Adrenal gland (tissue), 12 donors: ENCODE measurements around the gene SCAMP2. TPM values are rescaled to one million over a fixed set of nuclear protein-coding genes. Genes with fewer than 3 reads are reported as not detected.
A peak's percentile ranks its signal among the peaks of the same experiment; 100 is the strongest.

Experiments
- DNase-seq, 7 donors: peaks; one replicate each; pipeline ENCODE4 v3.0.0-alpha.2; 2019 to 2020
- H3K27ac ChIP-seq, 5 donors: fragments of 200-600 bp; sonication (generic) in 4 of 5; 1 replicate in 3 of 5; 2 replicates in 2 of 5; pipeline versions ENCODE4 v1.5.1 to v1.8.0; 2016 to 2020; ENCODE audit warnings: mild to moderate bottlenecking in 1 of 5
- H3K27me3 ChIP-seq: fragments of 200-600 bp; 2 replicates; pipeline ENCODE4 v1.8.0; 2021
- H3K36me3 ChIP-seq, 2 donors: fragments of 200-600 bp; replicated peaks in 1 of 2; 1 replicate in 1 of 2; 2 replicates in 1 of 2; pipeline versions ENCODE4 v1.5.1 to v1.8.0; 2018 to 2022
- H3K4me1 ChIP-seq, 2 donors: fragments of 200-600 bp; replicated peaks in 1 of 2; 1 replicate in 1 of 2; 2 replicates in 1 of 2; pipeline versions ENCODE4 v1.5.1 to v1.8.0; 2018 to 2021
- H3K4me3 ChIP-seq, 4 donors: fragments of 200-600 bp; sonication (generic) in 3 of 4; one replicate each; pipeline ENCODE4 v1.5.1; 2016 to 2018
- H3K9me3 ChIP-seq, 3 donors: fragments of 200-600 bp; sonication (generic) in 1 of 3; replicated peaks in 1 of 3; 1 replicate in 2 of 3; 2 replicates in 1 of 3; pipeline versions ENCODE4 v1.5.1 to v1.8.0; 2016 to 2021
- POLR2A ChIP-seq, 2 donors: fragments of 450-650 bp; IDR thresholded peaks; one replicate each; pipeline ENCODE4 v1.6.1; 2017; ENCODE audit warnings: antibody characterized with exemption in 2 of 2, mild to moderate bottlenecking in 2 of 2, moderate library complexity in 1 of 2
- WGBS, 4 donors: extraction: QIAGEN DNeasy Blood & Tissue Kit in 2 of 4; methylation state at CpG; one replicate each; pipeline versions ENCODE4 v1.1.5 to v1.1.7; 2013 to 2017; 5-methylcytosine and 5-hydroxymethylcytosine counted together
- intact Hi-C, 2 donors: fragments of 100-400 bp; cut with DNase I; formaldehyde crosslinking; loops; one replicate each; pipeline versions ENCODE4 v1.14.1 to v1.15.0; 2022 to 2023
- polyA plus RNA-seq, 3 donors: library from polyadenylated mRNA; stranded (reverse); fragments of 200-250 nt in 2 of 3; fragments of 350-450 nt in 1 of 3; fragmentation: Illumina TruSeq in 1 of 3; extraction: RNeasy Lipid Tissue Mini Kit (QIAGEN cat#74804) in 1 of 3; gene quantifications; one replicate each; pipeline ENCODE4 v1.2.3, GENCODE V29; 2013 to 2014
- total RNA-seq, 9 donors: library from RNA; depleted of rRNA in 4 of 9; stranded (reverse); fragments of >200 nt in 4 of 9; fragments of 120-200 nt in 1 of 9; fragmentation: NEBNext Ultra II Directional in 1 of 9; extraction: Animal tissue kit (Norgen Biotek cat#: 25700) in 1 of 9; gene quantifications; one replicate each; pipeline versions ENCODE4 v1.1.0 to v1.2.4, GENCODE V29; 2013 to 2023
- TF ChIP-seq, protein P1 (sequence below), 6 experiments: fragments of 450-650 bp in 4 of 6; fragments of 200-600 bp in 2 of 6; sonication (generic) in 1 of 6; IDR thresholded peaks; 1 replicate in 5 of 6; 2 replicates in 1 of 6; pipeline versions ENCODE4 v1.5.1 to v1.8.0; 2016 to 2021; ENCODE audit warnings: antibody characterized with exemption in 6 of 6, mild to moderate bottlenecking in 2 of 6, moderate library complexity in 1 of 6
- donor health status: healthy with polysubstance abuse.
- donor health status: Bipolar disorder and iron deficiency.
- donor health status: DM: yes; HTN: yes; CAD: no.
- donor health status: DM: no; HTN: no; CAD: no.
- donor health status: DM: no; HTN: no; CAD: no.
- donor health status: DM: yes; HTN: yes; CAD: no.

The SCAMP2 gene
- total and polyA plus RNA-seq, 12 donors = 29.5 to 185 (median 98.7) TPM

DNA sequence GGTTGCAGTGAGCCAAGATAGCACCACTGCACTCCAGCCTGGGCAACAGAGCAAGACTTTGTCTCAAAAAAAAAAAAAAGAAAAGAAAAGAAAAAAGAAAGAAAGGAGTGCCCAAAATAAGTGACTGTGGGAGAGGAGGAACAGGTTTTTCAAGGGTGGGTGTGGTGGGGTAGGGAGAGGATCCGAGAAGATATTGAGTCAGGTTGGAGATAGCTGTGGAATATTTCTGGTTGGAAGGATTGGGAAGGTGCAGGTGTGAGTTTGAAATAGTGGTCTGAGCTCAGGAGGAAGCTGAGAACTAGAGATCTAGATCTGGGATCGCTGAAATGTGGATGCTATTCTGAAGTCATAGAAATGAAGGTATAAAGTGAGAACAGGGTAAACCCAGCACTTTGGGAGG is 7.8 kb downstream of the SCAMP2 start:
- TF ChIP-seq POLR2A (IDR thresholded peaks at IDR 0.05) = no peak
- TF ChIP-seq, protein P1, sequence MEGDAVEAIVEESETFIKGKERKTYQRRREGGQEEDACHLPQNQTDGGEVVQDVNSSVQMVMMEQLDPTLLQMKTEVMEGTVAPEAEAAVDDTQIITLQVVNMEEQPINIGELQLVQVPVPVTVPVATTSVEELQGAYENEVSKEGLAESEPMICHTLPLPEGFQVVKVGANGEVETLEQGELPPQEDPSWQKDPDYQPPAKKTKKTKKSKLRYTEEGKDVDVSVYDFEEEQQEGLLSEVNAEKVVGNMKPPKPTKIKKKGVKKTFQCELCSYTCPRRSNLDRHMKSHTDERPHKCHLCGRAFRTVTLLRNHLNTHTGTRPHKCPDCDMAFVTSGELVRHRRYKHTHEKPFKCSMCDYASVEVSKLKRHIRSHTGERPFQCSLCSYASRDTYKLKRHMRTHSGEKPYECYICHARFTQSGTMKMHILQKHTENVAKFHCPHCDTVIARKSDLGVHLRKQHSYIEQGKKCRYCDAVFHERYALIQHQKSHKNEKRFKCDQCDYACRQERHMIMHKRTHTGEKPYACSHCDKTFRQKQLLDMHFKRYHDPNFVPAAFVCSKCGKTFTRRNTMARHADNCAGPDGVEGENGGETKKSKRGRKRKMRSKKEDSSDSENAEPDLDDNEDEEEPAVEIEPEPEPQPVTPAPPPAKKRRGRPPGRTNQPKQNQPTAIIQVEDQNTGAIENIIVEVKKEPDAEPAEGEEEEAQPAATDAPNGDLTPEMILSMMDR (IDR thresholded peaks at IDR 0.05) = no peak
- Histone ChIP-seq H3K4me3 (no peak overlapping the region), H3K27ac (peak overlapping the region in 1 of 5 donors; percentile 63), H3K27me3 (no peaks in the 10 kb centered on the region), H3K36me3 (peaks cover 0 to 5% of the 10 kb centered on the region in 2 donors), H3K9me3 (no peaks in the 10 kb centered on the region), H3K4me1 (peaks cover 38 to 55% of the 10 kb centered on the region in 2 donors)
- 82 to 94% (median 89%) methylated on average over 2 of the region's 2 CpGs for WGBS, 4 donors
- no peak for DNase-seq
- intact Hi-C loops = no loop called here

DNA sequence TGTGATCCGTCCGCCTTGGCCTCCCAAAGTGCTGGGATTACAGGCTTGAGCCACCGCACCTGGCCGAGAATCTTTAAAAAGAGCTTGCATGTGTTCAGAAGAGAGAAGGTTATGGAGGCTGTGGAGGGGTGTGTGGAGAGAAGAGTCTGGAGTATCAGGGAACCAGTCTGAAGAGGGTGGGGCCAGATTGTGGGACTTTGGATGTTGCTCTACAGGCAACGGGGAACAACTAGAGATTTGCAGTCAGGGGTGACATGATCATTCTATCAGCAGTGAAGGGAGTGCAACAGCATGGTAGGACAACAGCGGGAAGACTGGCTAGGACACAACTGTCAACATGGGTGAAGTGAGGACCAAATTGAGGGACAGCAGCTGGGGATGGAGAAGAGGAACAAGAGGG is 8.9 kb downstream of the SCAMP2 start:
- no peaks in the 10 kb centered on the region for H3K27me3 ChIP-seq
- H3K4me3 ChIP-seq = no peak overlapping the region
- H3K4me1 ChIP-seq = peaks cover 28 to 52% of the 10 kb centered on the region in 2 donors
- H3K27ac ChIP-seq = peak overlapping the region in 1 of 5 donors; percentile 70
- WGBS, 4 donors = 88 to 95% (median 89%) methylated on average over 6 of the region's 6 CpGs
- DNase-seq = no peak
- H3K36me3 ChIP-seq = peaks cover 0 to 5% of the 10 kb centered on the region in 2 donors
- intact Hi-C loops = no loop called here
- no peak for TF ChIP-seq POLR2A (IDR thresholded peaks at IDR 0.05)
- TF ChIP-seq, protein P1 (IDR thresholded peaks at IDR 0.05) = no peak
- H3K9me3 ChIP-seq = no peaks in the 10 kb centered on the region

DNA sequence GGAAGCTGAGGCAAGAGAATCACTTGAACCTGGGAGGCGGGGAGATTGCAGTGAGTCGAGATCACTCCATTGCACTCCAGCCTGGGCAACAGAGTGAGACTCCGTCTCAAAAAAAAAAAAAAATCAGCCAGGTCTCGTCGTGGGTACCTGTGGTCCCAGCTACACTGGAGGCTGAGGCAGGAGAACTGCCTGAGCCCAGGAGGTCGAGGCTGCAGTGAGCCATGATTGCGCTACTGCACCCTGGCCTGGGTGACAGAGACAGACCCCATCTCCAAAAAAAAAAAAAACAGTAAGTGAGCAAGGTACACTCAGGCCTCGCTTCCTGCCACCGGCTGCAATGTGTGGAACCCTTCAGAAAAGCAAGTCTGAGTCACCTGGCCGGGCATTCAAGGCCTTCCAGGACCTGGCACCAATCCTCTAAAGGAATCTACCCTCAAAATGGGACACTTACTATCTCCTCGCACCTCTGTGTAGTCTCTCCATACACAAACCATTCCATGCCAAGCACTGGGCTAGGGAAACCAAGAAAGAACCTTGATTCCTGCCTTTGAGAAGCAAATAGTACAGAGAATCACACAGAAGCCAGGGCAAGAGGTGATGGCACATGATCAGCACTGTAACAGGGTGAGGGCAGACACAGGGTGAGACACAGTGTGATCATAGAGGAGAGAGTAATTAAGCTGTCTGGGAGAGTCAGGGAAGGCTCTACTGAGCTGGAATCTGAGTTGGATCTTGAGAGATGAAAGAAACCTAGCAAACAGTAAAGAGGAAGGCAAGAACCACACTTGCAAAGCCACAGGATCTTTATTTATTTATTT is 9.7 kb downstream of the SCAMP2 start:
- H3K27ac ChIP-seq = peak overlapping the region in 4 of 5 donors; percentile 60 to 70 (median 68)
- intact Hi-C loops = no loop called here
- peaks cover 21 to 44% of the 10 kb centered on the region in 2 donors for H3K4me1 ChIP-seq
- TF ChIP-seq, protein P1 (IDR thresholded peaks at IDR 0.05) = no peak
- TF ChIP-seq POLR2A (IDR thresholded peaks at IDR 0.05) = peak in 1 of 2 donors; percentile 20
- H3K4me3 ChIP-seq = no peak overlapping the region
- 47 to 63% (median 57%) methylated on average over 11 of the region's 11 CpGs for WGBS, 4 donors
- DNase-seq = peak; percentile 65 to 83 (median 76)
- H3K9me3 ChIP-seq = no peaks in the 10 kb centered on the region
- H3K36me3 ChIP-seq = peaks cover 0 to 3% of the 10 kb centered on the region in 2 donors
- no peaks in the 10 kb centered on the region for H3K27me3 ChIP-seq

DNA sequence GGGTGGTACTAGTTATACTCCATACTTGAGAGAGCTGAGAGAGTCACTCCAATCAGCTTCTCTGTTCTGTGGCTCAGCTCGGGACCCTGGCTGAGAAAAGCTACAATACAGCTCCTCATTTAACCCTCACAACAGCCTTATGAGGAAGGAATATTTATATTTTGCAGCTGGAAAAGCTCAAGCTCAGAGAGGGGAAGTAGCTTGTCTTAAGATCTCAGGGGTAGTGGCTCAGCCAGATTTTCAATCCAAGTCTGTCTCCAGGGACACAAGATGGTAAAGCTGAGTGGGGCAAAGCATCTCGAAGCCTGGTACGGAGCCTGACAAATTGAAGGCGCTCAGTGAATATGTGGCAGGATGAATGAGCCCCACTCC is 14.8 kb downstream of the SCAMP2 start:
- Histone ChIP-seq H3K4me1 (peaks cover 14 to 32% of the 10 kb centered on the region in 2 donors), H3K27me3 (no peaks in the 10 kb centered on the region), H3K27ac (peak overlapping the region in 1 of 5 donors; percentile 7), H3K9me3 (no peaks in the 10 kb centered on the region), H3K36me3 (peaks cover 0 to 12% of the 10 kb centered on the region in 2 donors), H3K4me3 (no peak overlapping the region)
- TF ChIP-seq, protein P1 (IDR thresholded peaks at IDR 0.05) = no peak
- no peak for TF ChIP-seq POLR2A (IDR thresholded peaks at IDR 0.05)
- 76 to 89% (median 79%) methylated on average over 4 of the region's 4 CpGs for WGBS, 4 donors
- intact Hi-C loops = no loop called here
- DNase-seq = no peak
